GM21529 (cell line): ENCODE data around the gene CSK.

Experiments
- ATAC-seq: cut with Tn5 transposase; IDR thresholded peaks from one replicate; pipeline ENCODE4 v1.9.1; 2021; ENCODE audit not compliant: unreplicated experiment

Gene CSK

GRCh38 chr15:74825866-74826265, 44.0 kb downstream of the CSK start:
- ATAC-seq, result no peak

- no peak for ATAC-seq
Measured at GRCh38 chr15:74826364-74826819, 44.5 kb downstream of the CSK start, which contains the start of gene CPLX3. TSS of gene CPLX3 (plus strand) at chr15:74826627. CDS start at chr15:74826704, 77 bp downstream.

- ATAC-seq, result no peak
Measured at GRCh38 chr15:74826921-74827320, 45.0 kb downstream of the CSK start.

GRCh38 chr15:74827614-74828013, 45.7 kb downstream of the CSK start:
- ATAC-seq, result no peak

- no peak for ATAC-seq
Measured at GRCh38 chr15:74828835-74829234, 47.0 kb downstream of the CSK start.

GRCh38 chr15:74829486-74829885, 47.6 kb downstream of the CSK start:
- ATAC-seq, result no peak

- no peak for ATAC-seq
Measured at GRCh38 chr15:74829991-74830390, 48.1 kb downstream of the CSK start.

GRCh38 chr15:74830868-74831267, 49.0 kb downstream of the CSK start:
- ATAC-seq, result no peak

- no peak for ATAC-seq
Measured at GRCh38 chr15:74831813-74832495, 50.1 kb downstream of the CSK start.

- no peak for ATAC-seq
Measured at GRCh38 chr15:74832826-74833225, 50.9 kb downstream of the CSK start.

GRCh38 chr15:74833376-74834107, 51.7 kb downstream of the CSK start:
- no peak for ATAC-seq

- no peak for ATAC-seq
Measured at GRCh38 chr15:74835312-74835823, 53.5 kb downstream of the CSK start.

GRCh38 chr15:74836846-74837245, 55.0 kb downstream of the CSK start:
- ATAC-seq, result no peak

GRCh38 chr15:74837482-74838136, 55.7 kb downstream of the CSK start:
- no peak for ATAC-seq

- no peak for ATAC-seq
Measured at GRCh38 chr15:74838137-74838516, 56.2 kb downstream of the CSK start.

GRCh38 chr15:74838746-74839525, 57.1 kb downstream of the CSK start:
- ATAC-seq, result no peak

- no peak for ATAC-seq
Measured at GRCh38 chr15:74839526-74840395, 57.9 kb downstream of the CSK start.

- no peak for ATAC-seq
Measured at GRCh38 chr15:74840851-74841775, 59.2 kb downstream of the CSK start.

- ATAC-seq, result no peak
Measured at GRCh38 chr15:74841891-74842373, 60.1 kb downstream of the CSK start.
